ENCODE measurements around the gene ZNF521. TPM values are rescaled to one million over a fixed set of nuclear protein-coding genes. Genes with fewer than 3 reads are reported as not detected.
"Not testable (repeated sequence)": the region's sequence is repeated elsewhere in the genome, so short reads cannot be mapped to it uniquely, and the experiment has no call there.

ZNF521 gene
- total RNA-seq, 1 donor from 2014 or later = 10.3 TPM

GRCh38 chr18:25033747-25034471 lies 318.1 kb downstream of the ZNF521 start:
- Histone ChIP-seq H3K27me3 (ENCODE audit: low read depth) (peaks cover 4% of the 10 kb centered on the region), H3K4me3 (no peak overlapping the region), H3K27ac (replicated peaks) (no peak overlapping the region), H3K36me3 (no peaks in the 10 kb centered on the region), H3K9me3 (replicated peaks) (no peaks in the 10 kb centered on the region), H3K4me1 (no peaks in the 10 kb centered on the region)
- intact Hi-C loops (cut with micrococcal nuclease) = no loop called here
- TF ChIP-seq CTCF (IDR thresholded peaks at IDR 0.05; ENCODE audit: borderline replicate concordance) = no peak
- DNase-seq = no peak

- not testable (repeated sequence) for H3K27me3 ChIP-seq (ENCODE audit: low read depth); DNase-seq
Measured at GRCh38 chr18:25033175-25033574, 318.8 kb downstream of the ZNF521 start.

GRCh38 chr18:25029802-25030201 lies 322.2 kb downstream of the ZNF521 start:
- no peak for DNase-seq
- H3K27ac ChIP-seq (replicated peaks) = no peak overlapping the region
- H3K4me1 ChIP-seq = no peaks in the 10 kb centered on the region
- no peak for TF ChIP-seq CTCF (IDR thresholded peaks at IDR 0.05; ENCODE audit: borderline replicate concordance)
- H3K27me3 ChIP-seq (ENCODE audit: low read depth) = no peaks in the 10 kb centered on the region
- H3K4me3 ChIP-seq = no peak overlapping the region
- no peaks in the 10 kb centered on the region for H3K9me3 ChIP-seq (replicated peaks)
- intact Hi-C loops (cut with micrococcal nuclease) = no loop called here
- H3K36me3 ChIP-seq = no peaks in the 10 kb centered on the region

More at GRCh38 chr18:25033175-25033574, 318.8 kb downstream of the ZNF521 start:
- H3K27ac ChIP-seq (replicated peaks); H3K36me3 ChIP-seq; H3K9me3 ChIP-seq (replicated peaks); H3K4me3 ChIP-seq; intact Hi-C loops (cut with micrococcal nuclease); H3K4me1 ChIP-seq: not testable (repeated sequence)

- intact Hi-C loops (cut with micrococcal nuclease) = loop anchor here (10.0 kb wide), 1 partner anchor 75 kb away; no protein-coding TSS in a partner anchor
- Histone ChIP-seq H3K27ac (replicated peaks) (no peak overlapping the region), H3K9me3 (replicated peaks) (peaks cover 22% of the 10 kb centered on the region), H3K36me3 (no peaks in the 10 kb centered on the region), H3K27me3 (ENCODE audit: low read depth) (no peaks in the 10 kb centered on the region), H3K4me3 (no peak overlapping the region), H3K4me1 (no peaks in the 10 kb centered on the region)
- DNase-seq = no peak
- TF ChIP-seq CTCF (IDR thresholded peaks at IDR 0.05; ENCODE audit: borderline replicate concordance) = no peak
Measured at GRCh38 chr18:25019931-25020330, 332.0 kb downstream of the ZNF521 start.

- H3K9me3 ChIP-seq (replicated peaks) = peaks cover 22% of the 10 kb centered on the region
- intact Hi-C loops (cut with micrococcal nuclease) = loop anchor here (10.0 kb wide), 1 partner anchor 74 kb away; no protein-coding TSS in a partner anchor
- no peak for DNase-seq
- no peaks in the 10 kb centered on the region for H3K36me3 ChIP-seq
- no peaks in the 10 kb centered on the region for H3K4me1 ChIP-seq
- no peak overlapping the region for H3K27ac ChIP-seq (replicated peaks)
- H3K4me3 ChIP-seq = no peak overlapping the region
- no peak for TF ChIP-seq CTCF (IDR thresholded peaks at IDR 0.05; ENCODE audit: borderline replicate concordance)
- H3K27me3 ChIP-seq (ENCODE audit: low read depth) = no peaks in the 10 kb centered on the region
Measured at GRCh38 chr18:25019086-25019860, 332.7 kb downstream of the ZNF521 start.

GRCh38 chr18:25016666-25017065 lies 335.3 kb downstream of the ZNF521 start:
- H3K9me3 ChIP-seq (replicated peaks) = peaks cover 13% of the 10 kb centered on the region
- no peaks in the 10 kb centered on the region for H3K4me1 ChIP-seq
- intact Hi-C loops (cut with micrococcal nuclease) = loop anchor here (10.0 kb wide), 1 partner anchor 72 kb away; no protein-coding TSS in a partner anchor
- no peaks in the 10 kb centered on the region for H3K27me3 ChIP-seq (ENCODE audit: low read depth)
- TF ChIP-seq CTCF (IDR thresholded peaks at IDR 0.05; ENCODE audit: borderline replicate concordance) = no peak
- no peak overlapping the region for H3K27ac ChIP-seq (replicated peaks)
- no peak for DNase-seq
- no peaks in the 10 kb centered on the region for H3K36me3 ChIP-seq
- no peak overlapping the region for H3K4me3 ChIP-seq

All from left ventricle myocardium inferior (tissue), 1 donor.